DOHH2 (cell line): ENCODE results near the gene PRX.
A peak's percentile ranks its signal among the peaks of the same experiment; 100 is the strongest.

ENCODE experiments used
- H3F3A ChIP-seq: fragments of 200-600 bp; sonication (generic), shearing (Covaris generic); 2 replicates; pipeline ENCODE4 v1.6.0; 2016; ENCODE audit warnings: antibody characterized with exemption, mild to moderate bottlenecking; ENCODE audit not compliant: control insufficient read depth, insufficient read depth
- H3K27ac ChIP-seq: fragments of 200-600 bp; sonication (generic); 2 replicates; pipeline ENCODE4 v1.5.1; 2014; ENCODE audit warnings: low read depth, mild to moderate bottlenecking, low read length, moderate library complexity
- H3K27me3 ChIP-seq: fragments of 200-600 bp; sonication (generic); 2 replicates; pipeline ENCODE4 v1.6.1; 2014; ENCODE audit warnings: mild to moderate bottlenecking, low read length, mixed read lengths; ENCODE audit not compliant: control insufficient read depth
- H3K36me3 ChIP-seq: fragments of 200-600 bp; sonication (generic); 2 replicates; pipeline ENCODE4 v1.6.1; 2014; ENCODE audit warnings: mild to moderate bottlenecking, low read length, moderate library complexity, mixed read lengths; ENCODE audit not compliant: control insufficient read depth
- H3K4me1 ChIP-seq: fragments of 200-600 bp; sonication (generic); 2 replicates; pipeline ENCODE4 v1.6.1; 2014; ENCODE audit warnings: mild to moderate bottlenecking, low read length, mixed read lengths; ENCODE audit not compliant: control insufficient read depth
- H3K4me2 ChIP-seq: fragments of 200-600 bp; sonication (generic); 2 replicates; pipeline ENCODE4 v1.6.0; 2014; ENCODE audit warnings: mild to moderate bottlenecking, low read length, moderate library complexity
- H3K4me3 ChIP-seq: fragments of 200-600 bp; sonication (generic); 2 replicates; pipeline ENCODE4 v1.5.1; 2014; ENCODE audit warnings: mild to moderate bottlenecking, low read length, mixed read lengths
- H3K79me2 ChIP-seq: fragments of 200-600 bp; sonication (generic); 2 replicates; pipeline ENCODE4 v1.6.1; 2014; ENCODE audit warnings: mild to moderate bottlenecking, low read length, mixed read lengths; ENCODE audit not compliant: control insufficient read depth
- H3K9me2 ChIP-seq: fragments of 200-600 bp; sonication (generic); replicated peaks from 2 replicates; pipeline ENCODE4 v1.6.1; 2014; ENCODE audit warnings: mild to moderate bottlenecking, low read length, mixed read lengths; ENCODE audit not compliant: control insufficient read depth
- H3K9me3 ChIP-seq: fragments of 200-600 bp; sonication (generic); 2 replicates; pipeline ENCODE4 v1.6.1; 2014; ENCODE audit warnings: antibody characterized with exemption, low read length, mixed read lengths; ENCODE audit not compliant: control insufficient read depth, insufficient read depth
- H4K20me1 ChIP-seq: fragments of 200-600 bp; sonication (generic); 2 replicates; pipeline ENCODE4 v1.6.0; 2014; ENCODE audit warnings: low read depth, mild to moderate bottlenecking, antibody characterized with exemption, low read length, moderate library complexity; ENCODE audit not compliant: control insufficient read depth, insufficient read depth
- CTCF ChIP-seq: fragments of 200-600 bp; sonication (generic); IDR thresholded peaks from one replicate; pipeline ENCODE4 v1.5.1; 2014; ENCODE audit warnings: antibody characterized with exemption, mild to moderate bottlenecking, low read depth, low read length; ENCODE audit not compliant: poor library complexity, severe bottlenecking
- EZH2phosphoT487 ChIP-seq: fragments of 200-600 bp; sonication (generic); IDR thresholded peaks from 2 replicates; pipeline ENCODE4 v1.6.1; 2017; ENCODE audit warnings: borderline replicate concordance, mild to moderate bottlenecking, antibody characterized with exemption, low read length, moderate library complexity, mixed read lengths

Gene PRX

DNA sequence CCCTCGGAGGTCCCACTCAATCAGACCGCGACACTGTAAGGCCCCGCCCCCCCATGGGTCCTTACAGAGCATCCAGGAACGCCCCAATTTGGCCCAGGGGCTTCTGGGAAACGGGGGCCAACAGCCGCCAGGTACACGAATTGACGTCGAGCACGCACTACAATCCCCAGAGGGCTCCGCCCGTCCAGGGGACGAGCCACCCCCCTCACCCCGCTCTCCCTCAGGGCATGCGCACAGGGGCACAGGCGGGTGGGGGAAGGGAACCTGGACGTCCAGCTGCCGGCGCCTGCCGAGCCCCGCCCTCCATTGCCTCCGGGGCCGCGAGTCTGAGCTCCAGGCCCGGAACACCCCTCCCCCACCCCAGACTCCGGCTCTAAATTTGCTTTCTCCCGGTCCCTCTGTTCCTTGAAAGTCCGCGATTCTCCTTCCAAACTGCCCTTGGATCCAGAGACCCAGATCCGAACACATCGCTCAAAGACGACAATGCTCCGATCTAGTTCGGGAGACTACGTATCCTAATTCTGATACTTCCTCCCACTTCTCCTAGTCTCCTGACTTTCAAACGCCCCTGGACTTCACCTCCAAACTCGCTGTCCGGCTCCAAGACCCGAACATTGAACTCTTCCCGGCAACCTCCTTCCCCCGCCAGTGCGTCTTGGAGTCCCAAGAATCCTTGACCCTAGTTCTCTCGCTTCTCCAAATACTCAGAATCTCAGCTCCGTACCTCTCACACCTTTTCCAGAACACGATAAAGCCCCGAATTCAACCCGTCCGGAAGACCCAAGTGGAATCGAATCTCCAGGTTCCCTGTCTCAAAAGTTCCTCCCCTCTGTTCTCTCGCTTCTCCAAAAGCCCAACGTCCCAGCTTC, 30.2 kb upstream of the PRX start:
- H3F3A ChIP-seq, result peaks cover 5% of the 10 kb centered on the region
- H3K9me2 ChIP-seq, result no peaks in the 10 kb centered on the region

DNA sequence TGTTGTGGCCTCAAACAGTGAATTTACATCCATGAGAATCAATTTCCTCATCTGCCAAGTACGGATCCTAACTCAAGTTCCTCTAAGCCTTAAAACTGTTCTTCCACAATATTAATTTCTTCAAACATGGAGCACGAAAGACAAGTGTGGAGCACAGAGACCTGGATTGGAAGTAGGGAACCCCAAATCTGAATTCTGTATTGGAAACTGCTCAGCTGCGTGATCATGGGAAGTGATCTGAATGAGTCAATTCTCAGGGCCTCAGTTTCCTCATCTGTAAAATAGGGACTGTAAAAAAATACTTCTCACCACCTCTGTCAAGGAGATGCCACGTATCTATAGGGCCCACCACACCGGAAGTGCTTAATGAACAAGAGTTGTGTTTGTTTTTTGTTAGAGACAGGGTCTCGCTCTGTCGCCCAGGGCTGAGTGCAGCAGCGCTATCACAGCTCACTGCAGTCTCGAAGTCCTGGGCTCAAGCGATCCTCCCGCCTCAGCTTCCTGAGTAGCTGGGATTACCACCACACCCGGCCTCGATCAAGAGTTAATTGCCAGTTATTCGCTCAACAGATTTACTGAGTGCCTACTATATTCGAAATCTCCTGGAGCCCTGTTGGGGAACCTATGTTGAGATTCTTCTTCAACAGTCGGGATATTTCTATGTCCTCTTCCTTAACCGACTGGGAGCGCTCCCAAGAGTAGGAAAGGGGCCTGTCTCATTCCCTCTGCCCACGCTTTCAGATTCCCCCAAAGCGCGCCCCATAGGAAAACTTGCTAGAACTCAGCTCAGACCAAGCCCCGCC, 29.4 kb upstream of the PRX start:
- Histone ChIP-seq H4K20me1 (no peaks in the 10 kb centered on the region), H3K4me3 (peak overlapping the region; percentile 97), H3K27me3 (no peaks in the 10 kb centered on the region), H3K4me1 (peaks cover 18% of the 10 kb centered on the region), H3K9me3 (no peaks in the 10 kb centered on the region), H3K27ac (peak overlapping the region; percentile 85), H3K79me2 (peaks cover 35% of the 10 kb centered on the region), H3K36me3 (peaks cover 32% of the 10 kb centered on the region), H3K9me2 (no peaks in the 10 kb centered on the region), H3F3A (peaks cover 5% of the 10 kb centered on the region), H3K4me2 (peak overlapping the region; percentile 97)
- TF ChIP-seq CTCF (no peak), EZH2phosphoT487 (no peak)

More for the DNA sequence above, 30.2 kb upstream of the PRX start:
- H3K4me1 ChIP-seq, result peaks cover 18% of the 10 kb centered on the region
- peaks cover 35% of the 10 kb centered on the region for H3K79me2 ChIP-seq
- no peaks in the 10 kb centered on the region for H4K20me1 ChIP-seq
- H3K36me3 ChIP-seq, result peaks cover 32% of the 10 kb centered on the region
- peak overlapping the region; percentile 97 for H3K4me2 ChIP-seq
- TF ChIP-seq CTCF (no peak), EZH2phosphoT487 (no peak)
- H3K9me3 ChIP-seq, result no peaks in the 10 kb centered on the region
- peak overlapping the region; percentile 89 for H3K27ac ChIP-seq
- H3K27me3 ChIP-seq, result no peaks in the 10 kb centered on the region
- H3K4me3 ChIP-seq, result peak overlapping the region; percentile 97

GRCh38 chr19:40441719-40442253, 28.6 kb upstream of the PRX start:
- peaks cover 5% of the 10 kb centered on the region for H3F3A ChIP-seq
- no peaks in the 10 kb centered on the region for H3K9me2 ChIP-seq
- H3K27me3 ChIP-seq, result no peaks in the 10 kb centered on the region
- peak overlapping the region; percentile 97 for H3K4me2 ChIP-seq
- no peaks in the 10 kb centered on the region for H3K9me3 ChIP-seq
- TF ChIP-seq CTCF (no peak), EZH2phosphoT487 (no peak)
- peaks cover 32% of the 10 kb centered on the region for H3K36me3 ChIP-seq
- peak overlapping the region; percentile 85 for H3K27ac ChIP-seq
- H3K4me3 ChIP-seq, result peak overlapping the region; percentile 97
- H3K79me2 ChIP-seq, result peaks cover 35% of the 10 kb centered on the region
- H3K4me1 ChIP-seq, result peaks cover 18% of the 10 kb centered on the region
- H4K20me1 ChIP-seq, result no peaks in the 10 kb centered on the region
